ENCODE measurements around the gene L1CAM. TPM values are rescaled to one million over a fixed set of nuclear protein-coding genes. Genes with fewer than 3 reads are reported as not detected.

L1CAM gene
- total RNA-seq, 2 experiments from 2014 or later: 3.6 to 4.9 TPM

DNA sequence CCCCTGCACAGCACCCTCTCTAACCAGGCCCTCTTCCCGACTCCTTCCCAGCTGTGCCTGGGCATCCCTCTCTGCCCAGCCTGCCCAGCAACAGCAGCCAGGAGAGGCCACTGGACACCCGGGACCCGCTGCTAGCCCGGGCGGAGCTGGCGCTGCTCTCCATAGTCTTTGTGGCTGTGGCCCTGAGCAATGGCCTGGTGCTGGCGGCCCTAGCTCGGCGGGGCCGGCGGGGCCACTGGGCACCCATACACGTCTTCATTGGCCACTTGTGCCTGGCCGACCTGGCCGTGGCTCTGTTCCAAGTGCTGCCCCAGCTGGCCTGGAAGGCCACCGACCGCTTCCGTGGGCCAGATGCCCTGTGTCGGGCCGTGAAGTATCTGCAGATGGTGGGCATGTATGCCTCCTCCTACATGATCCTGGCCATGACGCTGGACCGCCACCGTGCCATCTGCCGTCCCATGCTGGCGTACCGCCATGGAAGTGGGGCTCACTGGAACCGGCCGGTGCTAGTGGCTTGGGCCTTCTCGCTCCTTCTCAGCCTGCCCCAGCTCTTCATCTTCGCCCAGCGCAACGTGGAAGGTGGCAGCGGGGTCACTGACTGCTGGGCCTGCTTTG is 19.6 kb upstream of the L1CAM start:
- Mint-ChIP-seq H3K27ac (peak overlapping the region; percentile 72), H3K36me3 (no peaks in the 10 kb centered on the region), H3K27me3 (no peaks in the 10 kb centered on the region), H3K9me3 (ENCODE audit: low read depth) (no peaks in the 10 kb centered on the region), H3K4me1 (peaks cover 42% of the 10 kb centered on the region), H3K4me3 (no peak overlapping the region)
- CTCF ChIA-PET: interaction anchor here (0.6 kb wide), 1 partner anchor 143 kb away, joined by 3 read pairs; no protein-coding TSS in a partner anchor
- ATAC-seq (no peak), DNase-seq (no peak)

DNA sequence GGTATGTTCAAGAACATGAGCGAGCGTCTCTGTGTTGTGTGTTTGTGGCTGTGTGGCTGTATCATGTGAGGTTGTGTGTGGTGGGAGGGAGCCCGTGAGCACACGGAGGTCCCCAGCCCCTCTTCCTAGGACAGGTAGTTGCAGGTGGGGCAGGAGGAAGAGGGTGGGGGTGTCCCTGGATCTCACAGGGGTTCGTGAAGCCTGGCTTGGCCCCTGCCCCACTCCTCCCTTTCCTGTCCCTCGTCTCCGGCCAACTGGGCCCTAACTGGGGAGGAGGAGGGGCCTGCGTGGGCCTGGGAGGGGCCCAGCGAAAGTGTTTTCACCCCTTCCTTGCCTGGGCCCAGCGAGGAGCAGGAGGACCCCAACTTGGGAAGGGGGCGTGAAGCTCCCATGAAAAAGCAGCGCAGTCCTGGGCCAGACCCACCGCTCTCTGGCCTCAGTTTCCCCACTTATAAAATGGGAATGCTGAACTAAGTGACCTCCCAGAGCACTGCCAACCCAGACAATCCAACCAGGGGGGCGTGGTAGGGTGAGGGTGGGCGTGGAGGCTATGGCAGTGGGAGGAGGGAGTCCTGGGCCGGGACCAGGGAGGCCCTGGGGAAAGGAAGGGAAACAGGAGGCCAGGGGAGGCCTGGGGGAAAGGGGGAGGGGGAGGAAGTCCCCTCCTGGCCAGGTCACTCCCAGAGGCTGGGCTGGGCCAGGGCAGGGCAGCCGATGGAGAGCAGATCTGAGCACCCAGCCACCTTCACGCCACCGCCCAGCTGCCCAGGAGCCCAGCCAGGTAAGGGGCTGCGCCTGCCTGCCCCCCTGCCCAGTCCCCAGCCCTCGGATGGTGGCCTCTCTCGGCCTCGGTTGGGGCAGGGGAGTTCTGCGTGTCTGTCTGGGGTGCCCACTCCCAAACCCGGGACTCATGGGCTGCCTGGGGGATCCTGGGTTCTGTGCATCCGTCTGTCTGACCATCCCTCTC is 18.3 kb upstream of the L1CAM start, which contains the start of gene AVPR2:
TSS of gene AVPR2 (plus strand) at position 683 of the 967 bp plus-strand sequence. CDS start 473 bp downstream, outside the sequence.
- Mint-ChIP-seq H3K9me3 (ENCODE audit: low read depth) (no peaks in the 10 kb centered on the region), H3K27me3 (peaks cover 3% of the 10 kb centered on the region), H3K4me1 (peaks cover 43% of the 10 kb centered on the region), H3K4me3 (no peak within 1 kb of the TSS), H3K36me3 (no peaks in the 10 kb centered on the region), H3K27ac (peak within 1 kb of the TSS; percentile 46)
- DNase-seq (no peak), ATAC-seq (no peak)
- CTCF ChIA-PET: no interaction called here

DNA sequence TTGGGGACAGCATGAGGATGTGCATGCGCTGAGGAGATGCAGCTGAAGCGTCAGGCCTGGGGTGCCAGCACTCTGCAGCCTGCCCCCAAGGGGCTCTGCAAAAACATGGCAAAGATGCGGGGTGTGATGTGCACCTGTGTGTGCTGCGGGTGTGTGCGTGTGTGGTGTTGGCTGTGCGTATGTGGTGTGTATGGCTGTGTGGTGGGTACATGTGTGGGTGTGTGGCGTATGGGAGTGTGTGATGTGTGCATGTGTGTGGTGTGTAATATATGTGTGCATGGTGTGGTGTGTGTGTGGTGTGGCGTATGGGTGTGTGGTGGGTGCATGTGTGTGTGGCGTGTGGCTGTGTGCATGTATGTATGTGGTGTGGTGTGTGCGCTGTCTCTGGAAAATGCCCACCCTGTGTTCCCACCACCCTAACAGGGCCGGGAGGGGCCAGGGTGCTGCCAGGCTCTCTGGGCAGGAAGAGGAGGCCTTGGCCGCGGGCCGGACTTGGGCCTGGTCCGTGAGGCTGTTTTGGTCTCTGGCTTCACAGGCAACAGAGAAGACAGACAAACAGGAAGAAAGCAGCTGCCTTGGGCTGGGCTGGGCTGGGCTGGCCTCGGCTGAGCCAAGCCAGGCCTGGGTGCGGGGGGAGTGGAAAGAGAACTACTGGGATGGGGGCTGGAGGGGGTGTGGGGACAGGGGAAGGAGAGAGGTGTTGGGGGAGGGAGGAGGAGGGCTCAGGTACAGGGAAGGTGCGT is 17.4 kb upstream of the L1CAM start:
- no peak for DNase-seq
- no peak overlapping the region for H3K4me3 Mint-ChIP-seq
- no peaks in the 10 kb centered on the region for H3K9me3 Mint-ChIP-seq (ENCODE audit: low read depth)
- H3K4me1 Mint-ChIP-seq: peaks cover 43% of the 10 kb centered on the region
- H3K27ac Mint-ChIP-seq: peak overlapping the region; percentile 46
- ATAC-seq: no peak
- H3K36me3 Mint-ChIP-seq: no peaks in the 10 kb centered on the region
- peaks cover 5% of the 10 kb centered on the region for H3K27me3 Mint-ChIP-seq
- CTCF ChIA-PET: interaction anchor here (0.9 kb wide), 1 partner anchor 139 kb away, joined by 3 read pairs; the partner anchor contains the start of gene PLXNB3

DNA sequence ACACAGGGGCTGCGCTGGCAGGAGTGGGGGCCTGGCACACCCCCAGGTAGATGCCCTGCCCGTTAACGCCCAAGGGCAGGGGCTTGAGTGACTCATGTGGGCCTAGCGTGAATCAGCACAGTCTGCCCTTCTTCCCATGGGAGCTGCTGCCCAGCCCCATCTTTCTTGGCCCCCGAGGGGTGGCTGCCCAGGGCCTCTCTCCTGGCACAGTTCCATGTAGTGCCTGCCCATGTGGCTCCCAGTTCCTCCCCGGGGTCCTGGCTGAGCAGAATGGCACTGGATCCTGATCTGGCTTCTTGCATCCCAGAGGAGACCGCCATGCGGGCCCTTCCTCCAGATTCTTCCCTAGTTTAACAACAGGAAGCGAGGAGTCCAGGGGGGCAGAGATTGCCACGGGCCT is 16.4 kb upstream of the L1CAM start:
- CTCF ChIA-PET: interaction anchor here (0.9 kb wide), 1 partner anchor 138 kb away, joined by 3 read pairs; the partner anchor contains the start of gene PLXNB3
- DNase-seq (no peak), ATAC-seq (no peak)
- peaks cover 13% of the 10 kb centered on the region for H3K27me3 Mint-ChIP-seq
- H3K9me3 Mint-ChIP-seq (ENCODE audit: low read depth): no peaks in the 10 kb centered on the region
- H3K4me3 Mint-ChIP-seq: no peak overlapping the region
- peaks cover 43% of the 10 kb centered on the region for H3K4me1 Mint-ChIP-seq
- no peaks in the 10 kb centered on the region for H3K36me3 Mint-ChIP-seq
- no peak overlapping the region for H3K27ac Mint-ChIP-seq

DNA sequence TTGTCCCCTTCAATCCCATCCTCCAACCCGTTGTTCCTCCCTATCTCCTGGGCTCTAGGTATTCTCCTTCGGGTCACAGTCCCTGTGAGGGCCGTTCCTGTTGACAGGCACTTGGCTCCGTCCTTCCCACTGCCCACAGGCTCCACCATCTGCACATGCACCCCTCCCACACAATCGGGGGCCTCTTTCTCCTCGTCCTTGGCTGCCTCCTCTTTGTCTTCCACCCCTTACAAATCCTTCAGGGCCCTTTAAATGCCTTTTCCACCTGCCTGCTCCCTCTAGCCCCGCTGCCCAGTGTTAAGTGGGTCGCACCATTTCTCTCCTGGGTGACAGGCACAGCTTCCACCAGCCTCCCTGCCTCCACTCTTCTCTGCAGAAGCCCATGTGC is 15.8 kb upstream of the L1CAM start:
- ATAC-seq (no peak), DNase-seq (no peak)
- no peaks in the 10 kb centered on the region for H3K36me3 Mint-ChIP-seq
- peaks cover 41% of the 10 kb centered on the region for H3K4me1 Mint-ChIP-seq
- no peak overlapping the region for H3K4me3 Mint-ChIP-seq
- H3K9me3 Mint-ChIP-seq (ENCODE audit: low read depth): no peaks in the 10 kb centered on the region
- H3K27ac Mint-ChIP-seq: peak overlapping the region; percentile 43
- CTCF ChIA-PET: no interaction called here
- H3K27me3 Mint-ChIP-seq: peaks cover 14% of the 10 kb centered on the region

DNA sequence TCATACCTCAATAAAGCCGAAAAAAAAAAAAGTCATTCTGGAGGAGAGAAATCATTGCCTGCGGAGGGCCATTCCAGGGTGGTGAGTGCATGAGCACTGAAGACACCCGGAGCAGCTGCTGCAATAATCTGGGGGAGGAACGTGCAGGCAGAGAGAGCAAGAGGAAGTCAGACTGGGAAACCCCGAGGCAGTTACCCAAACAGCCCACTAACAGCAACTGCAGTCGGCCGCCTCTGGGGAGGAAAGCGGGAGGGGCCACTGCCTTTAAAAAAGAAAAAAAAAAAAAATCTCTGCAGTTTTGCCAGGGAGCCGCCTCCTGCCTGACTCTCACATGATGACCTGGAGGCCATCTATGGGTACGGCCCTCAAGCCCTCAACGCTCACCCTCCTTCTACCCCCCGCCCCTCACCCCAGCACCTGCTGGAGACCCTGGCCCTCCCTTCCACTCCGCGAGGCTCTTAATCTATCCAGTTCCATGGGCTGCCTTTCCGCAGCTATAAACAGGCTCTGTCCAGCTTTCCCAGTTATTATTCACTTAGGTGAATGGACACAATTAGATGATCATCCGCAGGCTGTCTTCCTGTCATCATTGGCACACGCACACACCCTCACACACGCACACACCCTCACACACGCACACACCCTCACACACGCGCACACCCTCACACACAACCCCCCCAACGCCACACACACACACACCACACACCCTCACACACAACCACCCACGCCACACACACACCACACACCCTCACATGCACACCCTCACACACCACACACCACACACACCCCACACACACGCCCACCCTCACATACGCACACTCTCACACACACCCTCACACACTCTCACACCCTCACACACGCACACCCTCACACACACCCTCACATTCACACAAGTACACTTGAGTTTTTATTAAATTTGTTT is 15.1 kb upstream of the L1CAM start:
- CTCF ChIA-PET: no interaction called here
- DNase-seq (peak; percentile 75), ATAC-seq (peak; percentile 82)
- no peaks in the 10 kb centered on the region for H3K36me3 Mint-ChIP-seq
- peaks cover 16% of the 10 kb centered on the region for H3K27me3 Mint-ChIP-seq
- H3K4me3 Mint-ChIP-seq: peak overlapping the region; percentile 38
- H3K9me3 Mint-ChIP-seq (ENCODE audit: low read depth): no peaks in the 10 kb centered on the region
- H3K4me1 Mint-ChIP-seq: peaks cover 35% of the 10 kb centered on the region
- H3K27ac Mint-ChIP-seq: peak overlapping the region; percentile 70

DNA sequence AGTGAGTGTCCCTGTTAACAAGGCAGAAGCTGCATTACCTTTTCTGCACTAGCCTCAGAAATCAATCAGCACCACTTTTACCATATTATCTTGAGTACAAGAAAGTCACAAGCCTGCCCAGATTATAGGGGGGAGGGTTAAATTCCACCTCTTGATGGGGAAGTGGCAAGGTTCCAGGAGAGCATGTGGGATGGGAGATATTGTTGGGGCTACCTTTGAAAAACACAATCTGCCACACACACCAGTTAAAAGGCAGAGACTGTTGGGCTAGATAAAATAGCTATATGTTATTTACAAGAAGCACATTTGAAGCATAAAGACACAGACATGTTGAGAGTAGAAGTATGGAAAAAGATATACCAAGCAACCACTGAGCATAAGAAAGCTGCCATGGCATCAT is 11.9 kb upstream of the L1CAM start:
- CTCF ChIA-PET: no interaction called here
- ATAC-seq: no peak
- Mint-ChIP-seq H3K9me3 (ENCODE audit: low read depth) (no peaks in the 10 kb centered on the region), H3K36me3 (no peaks in the 10 kb centered on the region), H3K4me1 (peaks cover 16% of the 10 kb centered on the region), H3K27ac (no peak overlapping the region), H3K27me3 (peaks cover 18% of the 10 kb centered on the region), H3K4me3 (no peak overlapping the region)
- DNase-seq: no peak

DNA sequence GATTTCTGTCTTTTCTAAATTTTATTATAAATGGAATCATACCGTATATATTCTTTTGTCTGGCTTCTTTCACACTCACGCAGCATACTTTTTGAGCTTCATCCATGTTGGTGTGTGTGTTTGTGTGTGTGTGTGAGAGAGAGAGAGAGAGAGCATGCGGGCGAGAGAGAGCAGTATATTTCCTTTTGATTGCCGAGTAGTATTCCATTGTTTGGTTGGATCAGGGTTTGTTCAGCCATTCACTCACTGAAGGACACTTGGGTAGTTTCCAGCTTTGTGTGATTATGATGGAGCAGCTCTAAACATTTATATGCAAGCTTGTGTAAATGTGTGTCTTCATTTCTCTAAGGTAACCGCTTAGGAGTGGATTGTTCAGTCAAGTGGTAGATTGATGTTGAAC is 3.1 kb upstream of the L1CAM start:
- Mint-ChIP-seq H3K4me1 (peaks cover 2% of the 10 kb centered on the region), H3K4me3 (no peak overlapping the region), H3K36me3 (no peaks in the 10 kb centered on the region), H3K27ac (no peak overlapping the region), H3K27me3 (peaks cover 40% of the 10 kb centered on the region), H3K9me3 (ENCODE audit: low read depth) (no peaks in the 10 kb centered on the region)
- ATAC-seq: no peak
- DNase-seq: no peak
- CTCF ChIA-PET: no interaction called here

DNA sequence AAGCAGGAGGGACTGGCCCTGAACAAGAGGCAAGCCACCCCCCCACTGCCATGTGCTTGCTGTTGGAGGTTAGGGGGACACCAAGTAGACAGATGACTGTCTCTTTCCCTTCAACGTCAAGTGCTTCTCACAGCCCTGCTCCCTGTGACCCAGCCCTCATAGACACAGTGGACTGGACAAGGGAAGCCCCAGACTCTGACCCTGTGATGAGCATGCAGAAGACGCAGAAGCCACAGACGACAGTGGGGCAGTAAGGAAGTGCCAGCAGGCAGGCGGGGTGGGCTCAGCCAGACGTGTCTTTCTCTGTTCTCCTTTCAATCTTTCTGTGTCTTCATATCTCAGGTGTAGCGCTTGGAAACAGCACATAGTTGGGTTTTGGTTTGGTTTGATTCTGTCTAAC is 2.4 kb upstream of the L1CAM start:
- no peak for DNase-seq
- Mint-ChIP-seq H3K36me3 (no peaks in the 10 kb centered on the region), H3K4me1 (peaks cover 2% of the 10 kb centered on the region), H3K27ac (no peak overlapping the region), H3K9me3 (ENCODE audit: low read depth) (no peaks in the 10 kb centered on the region), H3K4me3 (no peak overlapping the region), H3K27me3 (peaks cover 44% of the 10 kb centered on the region)
- CTCF ChIA-PET: no interaction called here
- ATAC-seq: no peak

DNA sequence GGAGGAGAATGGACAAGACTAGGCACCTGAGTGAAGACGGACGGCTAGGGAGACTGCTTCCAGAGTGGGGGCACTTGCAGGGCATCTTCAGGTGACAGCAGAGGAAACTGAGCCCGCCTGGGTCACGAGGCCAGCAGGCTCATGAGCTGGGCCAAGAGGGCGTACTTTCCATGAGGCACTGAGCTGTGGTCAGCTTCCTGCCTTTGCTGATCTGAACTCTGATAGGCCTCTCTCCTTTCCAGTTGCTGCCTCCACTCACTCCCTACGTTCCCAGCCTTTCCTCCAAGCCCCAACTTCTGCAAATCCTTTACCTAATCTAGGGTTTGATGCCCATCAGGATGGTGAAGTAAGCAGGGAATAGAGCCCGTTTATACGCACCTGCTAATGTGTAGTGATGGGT is 1.4 kb upstream of the L1CAM start:
- DNase-seq: no peak
- Mint-ChIP-seq H3K4me3 (no peak overlapping the region), H3K9me3 (ENCODE audit: low read depth) (no peaks in the 10 kb centered on the region), H3K4me1 (peaks cover 2% of the 10 kb centered on the region), H3K27ac (no peak overlapping the region), H3K36me3 (no peaks in the 10 kb centered on the region), H3K27me3 (peaks cover 44% of the 10 kb centered on the region)
- CTCF ChIA-PET: no interaction called here
- ATAC-seq: no peak

DNA sequence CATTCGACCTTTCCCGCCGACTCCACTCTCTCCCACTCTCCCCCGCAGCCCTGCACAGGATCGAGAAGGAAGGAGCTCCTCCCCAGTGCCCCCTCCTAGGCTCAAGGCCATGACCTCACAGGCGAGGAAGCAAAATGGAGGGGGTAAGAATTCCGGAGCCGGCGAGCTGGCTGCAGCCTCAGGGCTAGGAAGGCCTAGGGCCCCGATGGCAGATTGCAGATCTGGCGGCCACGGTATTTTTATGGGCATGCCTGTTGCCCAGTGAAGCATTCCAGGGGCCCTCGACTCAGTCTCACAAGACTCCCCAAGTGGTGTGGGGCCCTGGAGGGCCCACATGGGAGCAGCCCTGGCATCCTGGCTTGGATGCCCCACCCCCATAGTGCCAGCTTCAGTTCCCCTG is 942 bp upstream of the L1CAM start:
- ATAC-seq: no peak
- Mint-ChIP-seq H3K27ac (no peak overlapping the region), H3K4me3 (no peak overlapping the region), H3K9me3 (ENCODE audit: low read depth) (no peaks in the 10 kb centered on the region), H3K4me1 (peaks cover 2% of the 10 kb centered on the region), H3K27me3 (peaks cover 43% of the 10 kb centered on the region), H3K36me3 (no peaks in the 10 kb centered on the region)
- DNase-seq: no peak
- CTCF ChIA-PET: no interaction called here

DNA sequence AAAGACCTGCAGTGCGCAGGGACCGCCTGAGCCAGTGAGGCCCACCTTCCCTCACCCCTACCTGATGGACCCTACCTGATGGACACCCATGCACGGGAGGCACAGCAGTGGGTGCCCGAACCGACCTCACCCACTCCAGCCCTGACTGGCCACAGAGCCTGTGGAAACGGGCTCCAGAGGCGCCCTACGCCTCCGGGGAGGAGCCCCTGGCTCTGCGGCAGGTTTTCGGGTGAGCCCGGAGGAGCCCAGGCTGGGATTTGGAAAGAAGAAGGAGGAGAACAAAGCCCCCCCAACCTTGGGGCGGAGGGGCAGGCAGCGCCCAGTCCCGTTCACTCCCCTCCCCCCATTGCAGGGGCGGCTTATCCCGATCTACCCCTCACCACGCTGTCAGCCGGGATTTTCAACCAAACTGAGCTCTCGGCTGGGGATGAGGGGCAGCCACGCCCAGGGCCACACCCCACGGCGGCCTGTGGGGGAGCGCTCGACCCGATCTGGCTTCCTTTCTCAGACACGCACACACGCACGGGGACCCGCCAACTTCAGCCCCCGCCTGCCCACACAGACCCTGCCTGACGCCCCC is 675 bp downstream of the L1CAM start:
- H3K27me3 Mint-ChIP-seq: peaks cover 38% of the 10 kb centered on the region
- no peaks in the 10 kb centered on the region for H3K36me3 Mint-ChIP-seq
- ATAC-seq (peak; percentile 67), DNase-seq (no peak)
- H3K27ac Mint-ChIP-seq: no peak overlapping the region
- H3K4me1 Mint-ChIP-seq: peaks cover 2% of the 10 kb centered on the region
- H3K4me3 Mint-ChIP-seq: peak overlapping the region; percentile 41
- CTCF ChIA-PET: interaction anchor here (0.6 to 1.5 kb wide), 4 partner anchors 38 to 130 kb away, joined by 3 to 4 read pairs (median 4); partner anchors contain the start of gene PLXNB3
- no peaks in the 10 kb centered on the region for H3K9me3 Mint-ChIP-seq (ENCODE audit: low read depth)
